Caco-2 (cell line): ENCODE measurements around the gene MSX1. TPM values are rescaled to one million over a fixed set of nuclear protein-coding genes. Genes with fewer than 3 reads are reported as not detected.

ENCODE experiments used
- BruUV-seq: library from RNA; stranded (reverse); fragments of 400-500 nt; replicated peaks from 2 replicates; lab custom pipeline; 2021; lab: Mats Ljungman, UMichigan
- CTCF ChIA-PET: fragments of 300-600 bp; sonication (Branson Sonifier 250); formaldehyde crosslinking; loops from one replicate; lab custom pipeline; 2022; ENCODE audit warnings: antibody characterized with exemption; lab: Charles Lee
- POLR2A ChIA-PET: fragments of 300-600 bp; sonication (Branson Sonifier 250); formaldehyde crosslinking; loops from one replicate; lab custom pipeline; 2022; ENCODE audit warnings: antibody characterized with exemption; lab: Charles Lee
- DNase-seq, 2 experiments: peaks; one replicate each; pipeline versions ENCODE4 v3.0.0 to v3.0.0-alpha.2; 2020 to 2022
- H3K27me3 ChIP-seq: replicated peaks from 2 replicates; pipeline ENCODE4 v1.6.0; 2011; ENCODE audit warnings: low read length; ENCODE audit not compliant: control insufficient read depth, insufficient read depth
- H3K36me3 ChIP-seq: 2 replicates; pipeline ENCODE4 v1.5.1; 2011; ENCODE audit warnings: low read length; ENCODE audit not compliant: control insufficient read depth, insufficient read depth
- H3K4me1 ChIP-seq: fragments of 250-450 bp; sonication (Bioruptor Pico); 2 replicates; pipeline ENCODE4 v1.5.1; 2020; ENCODE audit warnings: mild to moderate bottlenecking
- H3K4me3 ChIP-seq: 2 replicates; pipeline ENCODE4 v1.5.1; 2011; ENCODE audit warnings: low read depth, mild to moderate bottlenecking, control low read depth, low read length
- H3K9me3 ChIP-seq: fragments of 250-450 bp; sonication (Bioruptor Pico); 2 replicates; pipeline ENCODE4 v1.5.1; 2020; ENCODE audit warnings: mild to moderate bottlenecking, moderate library complexity
- H3K27ac Mint-ChIP-seq: one replicate; pipeline ENCODE4 v1.8.0; 2022; ENCODE audit warnings: mixed read lengths; ENCODE audit not compliant: unreplicated experiment
- H3K27me3 Mint-ChIP-seq: one replicate; pipeline ENCODE4 v1.8.0; 2022; ENCODE audit warnings: mixed read lengths; ENCODE audit not compliant: insufficient read depth, unreplicated experiment
- H3K36me3 Mint-ChIP-seq: one replicate; pipeline ENCODE4 v1.8.0; 2022; ENCODE audit warnings: mild to moderate bottlenecking, mixed read lengths; ENCODE audit not compliant: insufficient read depth, unreplicated experiment
- H3K4me1 Mint-ChIP-seq: one replicate; pipeline ENCODE4 v1.8.0; 2022; ENCODE audit warnings: low read depth, mixed read lengths; ENCODE audit not compliant: unreplicated experiment
- H3K4me3 Mint-ChIP-seq: one replicate; pipeline ENCODE4 v1.8.0; 2022; ENCODE audit warnings: mild to moderate bottlenecking, moderate library complexity, mixed read lengths; ENCODE audit not compliant: unreplicated experiment
- H3K9me3 Mint-ChIP-seq: one replicate; pipeline ENCODE4 v1.8.0; 2022; ENCODE audit warnings: mixed read lengths; ENCODE audit not compliant: unreplicated experiment
- intact Hi-C: fragments of 100-400 bp; cut with micrococcal nuclease; formaldehyde crosslinking; loops from one replicate; pipeline ENCODE4 v1.10.0; 2022; ENCODE audit not compliant: unreplicated experiment
- total RNA-seq: library from RNA; stranded (reverse); gene quantifications from 2 replicates; pipeline ENCODE4 v1.2.3, GENCODE V29; 2022
- TF ChIP-seq, protein P1 (sequence below), 2 experiments: fragments of 200-600 bp in 1 of 2; IDR thresholded peaks; 1 replicate in 1 of 2; 2 replicates in 1 of 2; pipeline versions ENCODE4 v1.5.1 to v1.8.0; 2011 to 2022; ENCODE audit warnings: antibody characterized with exemption in 1 of 2, control low read depth in 1 of 2, inconsistent platforms in 1 of 2, low read depth in 1 of 2, low read length in 1 of 2, mild to moderate bottlenecking in 1 of 2, moderate library complexity in 1 of 2; ENCODE audit not compliant: insufficient read depth in 1 of 2, severe bottlenecking in 1 of 2, unreplicated experiment in 1 of 2

Gene MSX1
- total RNA-seq, 1 experiment from 2014 or later, result 35.1 TPM

DNA sequence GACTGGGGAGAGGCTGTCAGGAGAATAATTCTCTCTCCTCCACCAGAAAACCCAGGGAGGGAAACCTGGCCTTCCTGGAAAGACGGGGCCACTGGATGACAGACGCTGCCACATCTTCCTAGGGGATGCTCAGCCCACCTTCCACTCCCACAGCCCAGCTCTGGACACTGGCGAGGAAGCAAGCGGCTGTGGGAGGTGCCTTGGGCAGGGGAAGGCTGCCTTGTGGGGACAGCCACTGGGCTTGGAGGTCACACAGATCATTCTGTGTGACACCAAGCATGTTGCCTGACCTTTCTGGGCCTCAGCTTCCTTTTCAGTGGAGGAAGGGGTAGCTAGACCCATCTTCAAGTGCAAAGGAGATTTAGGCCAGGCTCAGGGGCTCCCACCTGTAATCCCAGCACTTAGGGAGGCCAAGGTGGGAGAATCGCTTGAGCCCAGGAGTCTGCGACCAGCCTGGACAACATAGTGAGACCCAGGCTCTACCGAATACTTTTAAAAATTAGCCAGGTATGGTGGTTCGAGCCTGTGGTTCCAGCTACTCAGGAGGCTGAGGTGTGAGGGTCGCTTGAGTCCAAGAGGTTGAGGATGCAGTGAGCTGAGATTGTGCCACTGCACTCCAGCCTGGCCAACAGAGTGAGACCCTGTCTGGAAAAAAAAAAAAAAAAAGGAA, 9.8 kb upstream of the MSX1 start:
- Mint-ChIP-seq H3K27me3 (no peaks in the 10 kb centered on the region), H3K4me1 (no peaks in the 10 kb centered on the region), H3K36me3 (peaks cover 5% of the 10 kb centered on the region), H3K9me3 (no peaks in the 10 kb centered on the region), H3K4me3 (no peak overlapping the region), H3K27ac (no peak overlapping the region)
- no peak for DNase-seq
- Histone ChIP-seq H3K4me1 (no peaks in the 10 kb centered on the region), H3K36me3 (no peaks in the 10 kb centered on the region), H3K9me3 (no peaks in the 10 kb centered on the region), H3K4me3 (no peak overlapping the region), H3K27me3 (no peaks in the 10 kb centered on the region)
- intact Hi-C loops, result no loop called here
- CTCF ChIA-PET, result interaction anchor here (0.7 kb wide), 1 partner anchor 1084 kb away, joined by 3 read pairs; no protein-coding TSS in a partner anchor
- POLR2A ChIA-PET, result no interaction called here
- TF ChIP-seq, protein P1, sequence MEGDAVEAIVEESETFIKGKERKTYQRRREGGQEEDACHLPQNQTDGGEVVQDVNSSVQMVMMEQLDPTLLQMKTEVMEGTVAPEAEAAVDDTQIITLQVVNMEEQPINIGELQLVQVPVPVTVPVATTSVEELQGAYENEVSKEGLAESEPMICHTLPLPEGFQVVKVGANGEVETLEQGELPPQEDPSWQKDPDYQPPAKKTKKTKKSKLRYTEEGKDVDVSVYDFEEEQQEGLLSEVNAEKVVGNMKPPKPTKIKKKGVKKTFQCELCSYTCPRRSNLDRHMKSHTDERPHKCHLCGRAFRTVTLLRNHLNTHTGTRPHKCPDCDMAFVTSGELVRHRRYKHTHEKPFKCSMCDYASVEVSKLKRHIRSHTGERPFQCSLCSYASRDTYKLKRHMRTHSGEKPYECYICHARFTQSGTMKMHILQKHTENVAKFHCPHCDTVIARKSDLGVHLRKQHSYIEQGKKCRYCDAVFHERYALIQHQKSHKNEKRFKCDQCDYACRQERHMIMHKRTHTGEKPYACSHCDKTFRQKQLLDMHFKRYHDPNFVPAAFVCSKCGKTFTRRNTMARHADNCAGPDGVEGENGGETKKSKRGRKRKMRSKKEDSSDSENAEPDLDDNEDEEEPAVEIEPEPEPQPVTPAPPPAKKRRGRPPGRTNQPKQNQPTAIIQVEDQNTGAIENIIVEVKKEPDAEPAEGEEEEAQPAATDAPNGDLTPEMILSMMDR (IDR thresholded peaks at IDR 0.05; ENCODE audit: insufficient read depth in 1 of 2, low read depth in 1 of 2, low read length in 1 of 2, severe bottlenecking in 1 of 2, unreplicated experiment in 1 of 2), result no peak
- BruUV-seq, result no TSS peak

DNA sequence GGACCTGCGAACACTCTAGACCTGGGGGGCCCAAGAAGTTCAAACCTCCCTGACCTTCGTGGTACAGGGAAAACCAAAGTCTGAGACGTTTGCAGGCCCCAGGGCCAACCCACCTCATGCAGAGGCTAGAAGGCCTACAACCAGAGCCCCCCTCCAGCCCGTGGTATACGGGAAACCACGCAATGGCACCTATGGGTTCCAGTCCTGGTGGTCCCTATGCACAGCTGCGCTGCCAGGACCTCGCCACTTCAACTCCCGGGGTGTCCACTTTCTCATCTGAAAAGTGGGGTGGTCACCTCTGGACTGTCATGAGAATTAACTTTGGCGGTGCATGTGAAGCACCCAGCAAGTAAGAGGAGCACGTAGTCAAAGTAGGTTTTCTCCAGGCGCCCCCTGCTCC, 8.4 kb upstream of the MSX1 start:
- intact Hi-C loops, result no loop called here
- ChIA-PET POLR2A (no interaction called here), CTCF (no interaction called here)
- H3K27ac Mint-ChIP-seq, result no peak overlapping the region
- Histone ChIP-seq H3K36me3 (no peaks in the 10 kb centered on the region), H3K27me3 (no peaks in the 10 kb centered on the region), H3K4me1 (0 out of 2 replicates have a peak, but pooled peaks cover under 1% of the 10 kb centered on the region), H3K4me3 (no peak overlapping the region), H3K9me3 (no peaks in the 10 kb centered on the region)
- BruUV-seq, result no TSS peak
- H3K27me3 Mint-ChIP-seq, result no peaks in the 10 kb centered on the region
- no peaks in the 10 kb centered on the region for H3K4me1 Mint-ChIP-seq
- H3K4me3 Mint-ChIP-seq, result no peak overlapping the region
- no peaks in the 10 kb centered on the region for H3K9me3 Mint-ChIP-seq
- DNase-seq, result no peak
- H3K36me3 Mint-ChIP-seq, result peaks cover 5% of the 10 kb centered on the region
- TF ChIP-seq, protein P1 (IDR thresholded peaks at IDR 0.05; ENCODE audit: insufficient read depth in 1 of 2, low read depth in 1 of 2, low read length in 1 of 2, severe bottlenecking in 1 of 2, unreplicated experiment in 1 of 2), result no peak

DNA sequence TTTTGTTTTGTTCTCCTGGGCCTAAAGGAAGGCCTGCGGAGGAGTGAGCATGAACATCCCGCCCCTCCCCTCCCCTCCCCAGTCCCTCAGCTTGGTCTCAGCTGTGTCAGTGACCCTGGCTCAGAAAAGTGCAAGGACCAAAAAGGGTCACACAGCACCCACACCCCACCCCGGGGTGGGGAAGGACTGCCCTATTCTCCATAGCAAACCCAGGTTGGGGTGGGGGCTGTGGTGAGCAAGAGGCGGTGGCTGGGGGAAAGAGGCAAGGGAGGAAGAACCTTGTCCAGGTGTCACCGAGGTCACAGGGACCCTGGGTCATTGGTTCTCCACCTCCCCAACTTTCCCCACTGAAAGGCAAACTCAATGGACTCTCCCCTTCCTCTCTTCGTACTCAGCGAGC, 7.6 kb upstream of the MSX1 start:
- no peaks in the 10 kb centered on the region for H3K4me1 Mint-ChIP-seq
- CTCF ChIA-PET, result no interaction called here
- H3K9me3 ChIP-seq, result no peaks in the 10 kb centered on the region
- no peak for DNase-seq
- POLR2A ChIA-PET, result no interaction called here
- H3K36me3 ChIP-seq, result no peaks in the 10 kb centered on the region
- H3K36me3 Mint-ChIP-seq, result peaks cover 5% of the 10 kb centered on the region
- no peak overlapping the region for H3K4me3 Mint-ChIP-seq
- intact Hi-C loops, result no loop called here
- no peak overlapping the region for H3K27ac Mint-ChIP-seq
- no peaks in the 10 kb centered on the region for H3K9me3 Mint-ChIP-seq
- 0 out of 2 replicates have a peak, but pooled peaks cover 3% of the 10 kb centered on the region for H3K4me1 ChIP-seq
- H3K27me3 ChIP-seq, result no peaks in the 10 kb centered on the region
- no TSS peak for BruUV-seq
- no peaks in the 10 kb centered on the region for H3K27me3 Mint-ChIP-seq
- H3K4me3 ChIP-seq, result no peak overlapping the region
- TF ChIP-seq, protein P1 (IDR thresholded peaks at IDR 0.05; ENCODE audit: insufficient read depth in 1 of 2, low read depth in 1 of 2, low read length in 1 of 2, severe bottlenecking in 1 of 2, unreplicated experiment in 1 of 2), result no peak
